Measurements from ENCODE around the gene CNOT3. TPM values are rescaled to one million over a fixed set of nuclear protein-coding genes. Genes with fewer than 3 reads are reported as not detected.

Gene CNOT3
- 11.8 and 21.2 TPM in 2 replicates for total RNA-seq

DNA sequence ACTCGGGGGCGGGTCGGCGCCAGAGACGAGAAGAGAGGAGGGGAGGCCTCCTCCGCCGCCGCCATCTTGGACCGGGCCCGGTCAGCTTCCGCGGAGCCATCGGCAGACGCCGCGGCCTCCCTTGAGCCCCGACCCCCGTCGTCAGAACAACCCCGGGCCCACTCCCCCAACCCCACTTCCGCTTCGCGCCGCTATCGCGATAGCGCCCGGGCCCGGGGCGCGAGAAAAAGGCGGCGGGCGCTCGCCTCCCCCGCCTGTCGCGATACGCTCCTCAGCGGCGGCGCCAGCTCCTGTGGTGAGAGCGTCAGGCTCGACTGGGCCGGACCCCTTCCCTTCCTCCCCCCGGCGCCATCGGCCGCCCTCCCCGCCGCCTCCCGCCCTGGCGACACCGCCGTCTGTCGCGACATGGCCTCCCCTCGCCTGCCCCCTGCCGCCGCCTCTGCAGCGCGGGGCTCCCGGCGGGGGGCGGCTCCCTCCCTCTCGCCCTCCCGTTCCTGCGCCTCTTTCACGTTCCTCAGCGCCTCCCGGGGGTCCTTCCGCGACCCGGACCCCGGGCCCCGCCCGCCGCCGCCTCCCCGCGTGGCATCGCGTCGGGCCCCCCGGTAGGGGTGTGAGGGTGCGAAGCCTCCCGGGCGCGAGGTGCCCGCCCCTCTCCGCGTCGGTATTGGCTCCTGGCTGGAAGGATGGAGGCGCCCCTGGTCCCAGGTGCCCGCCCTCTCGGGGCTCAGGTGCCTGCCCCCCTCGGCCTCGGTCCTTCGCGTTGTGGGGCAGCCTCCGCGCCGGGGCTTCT lies at the start of gene CNOT3:
TSS of gene CNOT3 (plus strand) at position 64 of the 790 bp plus-strand sequence. CDS start 5,217 bp downstream, outside the sequence.

DNA sequence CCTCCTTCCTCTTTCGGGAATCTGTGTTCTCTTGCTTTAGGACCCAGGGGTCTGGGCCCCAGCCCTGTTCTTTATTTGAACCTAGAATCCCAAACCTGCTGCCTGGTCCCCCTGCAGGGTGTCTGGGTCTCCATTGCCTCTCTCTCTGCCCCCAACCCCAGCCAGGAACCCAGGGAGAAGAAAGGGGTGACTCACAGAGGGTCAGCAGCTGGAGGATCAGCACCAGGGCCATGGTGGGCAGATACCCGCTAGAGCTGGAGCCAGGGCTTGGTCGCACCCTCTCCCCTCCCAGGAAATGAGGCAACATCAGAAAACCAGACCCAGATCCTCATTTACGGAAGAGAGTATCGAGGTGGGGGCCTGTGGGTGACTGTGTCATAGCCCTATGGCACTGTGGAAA lies 37.0 kb upstream of the CNOT3 start, which contains the start of gene OSCAR:
TSS of gene OSCAR (minus strand) at position 243 of the 400 bp plus-strand sequence. CDS start at position 232, 11 bp downstream.

GRCh38 chr19:54102421-54103169 lies 35.0 kb upstream of the CNOT3 start, which contains the start of gene NDUFA3:
Gene NDUFA3, plus strand, starts transcription at chr19:54102855. Its CDS starts 24 bp downstream, at chr19:54102879.

GRCh38 chr19:54115109-54116063 lies 22.2 kb upstream of the CNOT3 start, which contains the start of the genes PRPF31 and TFPT:
Gene PRPF31, plus strand, starts transcription at chr19:54115754. Its CDS starts 2,525 bp downstream, at chr19:54118279.
Gene TFPT, minus strand, starts transcription at chr19:54115657. Its CDS starts 388 bp downstream, at chr19:54115269.

GRCh38 chr19:54159352-54160181 lies 22.0 kb downstream of the CNOT3 start, which contains the start of gene LENG1:
Gene LENG1, minus strand, starts transcription at chr19:54159721. Its CDS starts 26 bp downstream, at chr19:54159695.

DNA sequence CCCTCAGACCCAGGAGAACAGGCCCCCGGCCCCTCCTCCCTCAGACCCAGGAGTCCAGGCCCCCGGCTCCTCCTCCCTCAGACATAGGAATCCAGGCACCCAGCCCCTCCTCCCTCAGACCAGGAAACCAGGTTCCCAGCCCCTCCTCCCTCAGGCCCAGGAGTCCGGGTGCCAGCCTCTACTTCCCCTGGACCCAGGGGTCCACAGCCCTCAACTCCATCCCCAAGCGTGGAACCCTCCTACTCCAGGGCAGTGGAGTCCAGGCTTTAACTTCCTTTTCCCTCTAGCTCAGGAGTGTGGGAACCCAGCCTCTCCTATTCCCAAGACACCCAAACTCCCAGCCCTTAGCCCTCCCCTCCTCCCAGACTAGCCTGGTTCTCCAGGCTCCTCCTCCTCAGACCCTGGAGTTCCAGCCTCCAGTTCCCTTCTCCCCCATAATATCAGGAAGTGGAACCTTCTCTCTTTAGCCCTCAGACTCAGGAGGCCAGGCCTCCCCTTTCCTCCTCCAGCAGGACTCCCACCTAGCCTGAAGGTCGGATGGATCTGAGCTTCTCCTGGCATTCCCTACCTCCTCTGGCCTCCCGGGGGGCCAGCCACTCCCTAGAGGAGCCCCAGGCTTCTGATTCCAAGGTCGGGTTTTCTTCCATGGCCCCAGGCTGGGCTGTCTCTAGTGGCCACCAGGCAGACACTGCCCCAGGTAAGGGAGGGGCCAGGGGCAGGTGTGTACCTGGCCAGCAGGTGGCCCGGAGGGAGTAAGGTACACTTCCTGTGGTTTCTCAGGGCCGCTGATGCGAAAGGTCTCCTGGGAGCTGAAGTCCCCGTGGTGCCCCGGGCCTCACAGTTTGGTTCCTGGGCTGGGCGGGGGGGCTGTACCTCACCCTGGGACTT lies 35.2 kb downstream of the CNOT3 start, which contains the start of gene TMC4:
TSS of gene TMC4 (minus strand) at position 690 of the 888 bp plus-strand sequence. CDS start at position 647, 43 bp downstream.

DNA sequence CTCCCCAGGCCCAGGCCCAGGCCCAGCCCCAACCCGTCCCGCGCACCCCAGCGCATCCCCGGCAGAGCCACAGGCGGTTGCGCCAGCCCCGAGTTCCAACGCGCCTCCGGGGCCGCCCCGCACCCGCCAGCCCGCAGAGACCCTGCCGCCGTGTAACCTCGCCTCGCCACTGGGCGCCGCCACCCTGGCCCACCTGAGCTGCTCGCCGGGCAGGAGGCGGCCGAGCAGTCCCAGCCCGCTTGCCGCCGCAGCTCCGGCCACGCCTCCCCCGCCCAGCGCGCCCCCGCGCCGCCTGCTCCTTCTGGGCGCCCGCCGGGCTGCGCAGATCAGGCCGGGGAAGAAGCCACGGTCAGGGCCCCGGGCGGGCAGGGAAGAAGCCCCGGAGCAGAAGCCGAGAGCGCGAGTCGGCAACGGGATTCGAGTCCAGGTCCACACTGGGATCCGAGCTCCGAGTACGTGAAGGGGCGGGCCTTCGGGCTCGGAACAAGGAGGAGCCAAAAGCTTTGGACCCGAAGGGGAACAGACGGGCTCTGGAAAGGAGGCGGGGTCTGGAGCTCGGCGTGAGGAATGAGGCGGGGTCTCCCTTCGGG lies 51.7 kb downstream of the CNOT3 start, which contains the start of gene MBOAT7:
TSS of gene MBOAT7 (minus strand) at position 436 of the 590 bp plus-strand sequence. CDS start 1,072 bp downstream, outside the sequence.

GRCh38 chr19:54191011-54191810 lies 53.6 kb downstream of the CNOT3 start, which contains the start of gene TSEN34:
Gene TSEN34, plus strand, starts transcription at chr19:54191308. Its CDS starts 57 bp downstream, at chr19:54191365.

Other genes with a start within 250 kb of the CNOT3 start
- gene CACNG7, start 228.5 kb upstream of the CNOT3 start, total RNA-seq: not detected in 2 replicates
- gene CACNG8, start 174.8 kb upstream of the CNOT3 start, total RNA-seq: 0.14 TPM in 1 of 2 replicates, not detected in the other
- not detected in 2 replicates for gene CACNG6, start 146.1 kb upstream of the CNOT3 start, total RNA-seq
- not detected in 2 replicates for gene VSTM1, start 73.9 kb upstream of the CNOT3 start, total RNA-seq
- not detected in 2 replicates for gene TARM1, start 56.4 kb upstream of the CNOT3 start, total RNA-seq
- 0.19 and 0.21 TPM in 2 replicates for gene OSCAR, start 37.0 kb upstream of the CNOT3 start, total RNA-seq
- gene NDUFA3, start 34.9 kb upstream of the CNOT3 start, total RNA-seq: 26.7 and 43.4 TPM in 2 replicates
- gene TFPT, start 22.1 kb upstream of the CNOT3 start, total RNA-seq: 13.3 and 14.4 TPM in 2 replicates
- 61.1 and 69.6 TPM in 2 replicates for gene PRPF31, start 22.0 kb upstream of the CNOT3 start, total RNA-seq
- 5.9 and 9.0 TPM in 2 replicates for gene LENG1, start 22.0 kb downstream of the CNOT3 start, total RNA-seq
- gene TMC4, start 35.4 kb downstream of the CNOT3 start, total RNA-seq: 12.6 and 12.8 TPM in 2 replicates
- gene MBOAT7, start 51.8 kb downstream of the CNOT3 start, total RNA-seq: 119 and 133 TPM in 2 replicates
- 160 and 172 TPM in 2 replicates for gene TSEN34, start 53.5 kb downstream of the CNOT3 start, total RNA-seq
- gene RPS9, start 63.1 kb downstream of the CNOT3 start, total RNA-seq: 2,280 and 2,710 TPM in 2 replicates
- not detected in 2 replicates for gene LILRB3, start 85.2 kb downstream of the CNOT3 start, total RNA-seq
- gene LILRA6, start 105.0 kb downstream of the CNOT3 start, total RNA-seq: not detected in 2 replicates
- gene LILRB5, start 119.5 kb downstream of the CNOT3 start, total RNA-seq: not detected in 2 replicates
- gene LILRB2, start 143.3 kb downstream of the CNOT3 start, total RNA-seq: not detected in 2 replicates
- gene LILRA5, start 175.4 kb downstream of the CNOT3 start, total RNA-seq: not detected in 2 replicates
- gene LILRA4, start 201.4 kb downstream of the CNOT3 start, total RNA-seq: not detected in 2 replicates
- gene LAIR1, start 227.2 kb downstream of the CNOT3 start, total RNA-seq: not detected in 2 replicates